GM21737 (cell line): ENCODE data around the gene MRPS24.

Source experiments
- ATAC-seq: cut with Tn5 transposase; IDR thresholded peaks from one replicate; pipeline ENCODE4 v1.9.1; 2021; ENCODE audit warnings: mild to moderate bottlenecking, moderate library complexity; ENCODE audit not compliant: unreplicated experiment

The MRPS24 gene

DNA sequence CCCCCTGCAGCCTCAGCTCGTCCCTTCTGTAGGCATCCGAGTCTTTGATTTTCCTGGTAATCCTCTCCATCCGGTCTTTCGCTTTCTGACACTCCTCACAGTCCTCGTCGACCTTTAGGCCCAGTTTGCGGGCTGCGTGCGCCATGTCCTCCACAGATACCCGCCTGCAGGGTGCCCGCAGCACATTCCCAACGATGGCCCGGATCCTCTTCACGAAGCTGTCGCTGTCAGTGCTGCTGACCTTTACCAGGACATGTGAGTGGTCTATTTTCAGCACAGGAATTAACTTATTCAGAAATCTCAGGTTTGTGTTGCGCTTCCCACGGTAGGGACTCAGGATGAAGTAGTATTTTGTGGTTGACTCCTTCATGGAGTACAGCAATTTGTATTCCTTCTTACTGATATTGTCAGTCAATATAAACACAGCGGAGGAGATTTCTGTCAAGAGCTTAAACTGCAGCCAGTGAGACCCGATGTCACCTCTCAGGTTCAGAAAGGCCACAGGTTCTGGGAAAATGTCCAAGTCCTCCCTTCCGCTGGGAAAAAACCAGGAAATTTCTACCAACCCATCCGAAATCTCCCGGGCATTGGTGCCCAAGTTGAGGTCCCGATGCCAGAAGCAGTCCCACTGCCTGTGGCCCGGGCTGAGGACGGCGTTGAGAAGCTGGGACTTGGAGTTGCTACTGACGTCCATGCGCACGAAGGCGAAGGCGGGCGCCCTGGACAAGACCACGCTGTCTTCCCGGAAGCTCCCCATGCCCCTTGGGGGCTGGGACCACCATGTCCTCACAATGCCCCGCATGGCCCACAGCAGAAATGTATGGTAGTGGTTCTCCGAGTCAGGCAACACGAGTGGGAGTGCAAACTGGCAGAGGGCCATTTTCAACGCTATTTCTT is 8.9 kb upstream of the MRPS24 start:
- ATAC-seq: no peak

DNA sequence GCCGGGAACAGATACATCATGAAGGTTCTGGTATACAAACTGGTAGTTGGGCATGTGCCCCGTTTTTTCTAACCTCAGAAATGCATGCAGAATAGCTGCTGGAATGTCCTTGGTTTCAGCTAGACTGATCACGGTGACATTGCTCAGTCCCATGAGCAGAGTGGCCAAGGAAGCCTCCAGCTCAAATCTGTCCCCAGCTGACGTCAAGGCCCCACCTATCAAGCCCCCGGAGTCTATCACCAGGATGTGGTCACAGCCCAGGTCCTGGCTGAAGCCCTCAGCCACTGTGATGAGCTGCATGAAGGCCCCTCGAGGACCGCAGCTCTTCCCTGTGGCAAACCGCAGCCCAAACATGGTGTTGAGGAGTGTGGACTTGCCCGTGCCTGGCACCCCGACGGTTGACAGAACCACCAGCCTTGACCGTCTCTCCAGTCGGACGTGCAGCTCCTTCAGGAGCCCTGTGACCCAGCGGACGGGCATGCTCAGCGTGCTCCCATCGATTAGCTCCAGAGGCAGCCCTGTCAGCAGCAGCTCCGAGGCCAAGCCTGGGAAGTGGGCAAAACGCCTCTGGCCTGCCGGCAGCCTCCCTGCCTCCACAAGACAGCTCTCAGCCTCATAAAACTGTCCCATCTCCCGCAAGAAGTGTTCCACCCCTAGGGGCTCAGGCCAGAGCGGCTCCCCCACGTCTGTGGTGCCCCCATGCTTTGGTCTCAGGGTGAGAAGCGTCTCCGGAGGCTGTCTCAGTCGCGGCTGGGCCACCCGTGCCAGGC is 7.8 kb upstream of the MRPS24 start:
- ATAC-seq: no peak

DNA sequence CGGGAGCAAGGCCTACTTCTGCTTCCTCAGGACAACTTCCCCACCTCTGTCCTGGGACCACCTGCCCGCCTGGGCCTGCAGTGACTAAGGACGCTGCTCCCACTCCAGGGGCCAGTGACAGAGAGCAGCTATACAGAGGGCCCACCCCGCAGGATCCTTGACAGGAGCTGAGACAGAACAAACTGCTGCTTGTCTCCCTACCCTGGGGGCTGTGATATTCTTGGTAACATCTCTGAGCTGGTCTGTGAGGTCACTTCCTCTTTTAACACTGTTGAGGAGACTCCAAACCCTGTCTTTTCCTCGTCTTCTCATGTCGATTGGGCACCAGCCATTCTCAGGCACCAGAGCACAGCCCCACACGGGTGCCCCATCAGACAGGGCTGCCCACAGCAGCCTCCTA is 6.9 kb upstream of the MRPS24 start:
- ATAC-seq: no peak

GRCh38 chr7:43873300-43873699 is 4.0 kb upstream of the MRPS24 start:
- no peak for ATAC-seq

DNA sequence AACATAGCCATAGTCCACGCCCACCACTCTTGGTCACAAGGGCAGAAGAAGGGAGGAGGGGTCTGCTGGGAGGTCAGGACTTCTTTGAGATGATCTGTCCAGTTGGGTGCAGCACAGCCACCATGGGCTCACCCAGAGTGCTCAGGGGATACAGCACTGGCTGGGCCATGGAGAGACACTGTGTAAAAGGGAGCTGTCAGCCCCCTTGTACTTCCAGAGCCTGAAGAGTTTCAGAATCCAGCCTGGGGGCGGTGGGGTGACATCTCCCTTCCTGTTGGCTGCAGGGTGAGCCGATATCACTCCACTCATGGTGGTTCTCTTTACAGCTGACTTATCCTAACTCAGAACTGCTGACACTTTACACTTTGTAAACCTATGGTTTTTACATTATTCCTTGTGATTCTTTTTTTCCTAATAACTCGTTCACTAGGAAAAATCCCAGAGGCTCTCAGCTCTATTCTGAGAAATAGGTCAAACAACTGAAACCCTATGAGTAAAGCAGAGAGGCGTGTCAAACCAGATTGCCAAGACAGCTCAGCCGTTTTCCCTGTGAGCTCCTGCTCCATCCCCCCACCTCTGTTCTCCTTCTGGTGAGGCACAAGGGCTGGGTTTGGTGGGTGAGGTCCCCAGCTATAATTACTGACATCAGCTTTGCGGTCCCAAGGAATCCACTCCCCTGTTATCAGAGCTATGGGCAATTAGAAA is 3.2 kb upstream of the MRPS24 start:
- ATAC-seq: no peak

GRCh38 chr7:43871064-43871463 is 1.7 kb upstream of the MRPS24 start:
- no peak for ATAC-seq

DNA sequence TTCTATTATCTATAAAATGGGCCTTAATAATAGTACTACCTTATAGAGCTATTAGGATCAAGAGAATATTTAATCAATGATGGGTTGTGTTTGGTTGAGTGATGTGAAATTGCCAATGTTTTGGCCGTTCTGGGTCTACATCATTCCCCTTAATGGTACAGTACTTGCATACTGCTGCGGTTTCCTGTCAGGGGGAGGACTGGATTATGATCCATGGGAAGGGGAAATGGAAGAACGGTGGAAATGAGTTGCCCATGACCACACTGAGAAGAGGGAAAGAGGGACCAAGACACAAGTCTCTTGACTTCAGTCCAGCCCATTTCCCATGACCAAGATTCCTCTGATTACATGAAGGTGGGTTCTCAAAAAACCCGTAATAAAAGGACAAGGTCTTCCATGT is 999 bp upstream of the MRPS24 start:
- no peak for ATAC-seq

GRCh38 chr7:43869867-43870240 is 537 bp upstream of the MRPS24 start:
- ATAC-seq: no peak

- peak; percentile 3 for ATAC-seq
Measured at GRCh38 chr7:43868681-43869005, 674 bp downstream of the MRPS24 start.

DNA sequence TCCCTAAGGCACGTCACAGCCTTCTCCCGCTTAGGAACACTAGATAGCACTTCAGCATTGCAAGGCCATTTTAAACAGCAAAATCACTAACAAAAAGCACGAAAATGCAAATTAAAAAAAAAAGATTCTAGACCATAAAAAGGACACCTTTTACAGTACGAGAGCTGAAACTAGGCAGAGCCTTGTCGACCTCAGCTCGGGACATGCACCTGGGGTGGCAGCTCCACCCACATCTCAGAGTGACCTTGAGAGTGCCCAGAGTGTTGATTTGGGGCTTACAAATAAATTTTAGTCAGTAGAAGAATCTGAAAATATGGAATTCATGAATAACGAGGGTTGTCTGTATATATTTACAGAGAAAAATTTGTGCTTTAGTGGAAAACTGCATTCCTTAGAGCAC is 1.1 kb downstream of the MRPS24 start:
- ATAC-seq: no peak

DNA sequence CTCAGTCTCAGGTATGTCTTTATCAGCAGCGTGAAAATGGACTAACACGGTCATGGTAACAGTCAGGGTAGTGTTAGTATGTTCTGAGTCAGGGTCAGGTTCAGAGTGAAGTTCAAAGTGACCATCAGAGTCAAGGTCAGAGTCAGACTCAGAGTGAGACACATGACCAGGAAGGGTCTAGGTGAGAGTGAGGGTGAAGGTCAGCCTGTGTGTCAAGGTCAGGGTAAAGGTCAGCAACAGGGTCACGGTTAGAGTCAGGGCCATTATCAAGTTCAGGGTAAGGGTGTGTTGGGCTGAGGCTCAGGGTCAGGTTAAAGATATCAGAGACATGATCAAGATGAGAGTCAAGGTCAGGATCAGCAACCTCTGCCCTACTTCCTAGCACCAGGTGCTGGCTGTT is 4.0 kb downstream of the MRPS24 start:
- no peak for ATAC-seq

GRCh38 chr7:43864126-43864525 is 5.2 kb downstream of the MRPS24 start:
- no peak for ATAC-seq

DNA sequence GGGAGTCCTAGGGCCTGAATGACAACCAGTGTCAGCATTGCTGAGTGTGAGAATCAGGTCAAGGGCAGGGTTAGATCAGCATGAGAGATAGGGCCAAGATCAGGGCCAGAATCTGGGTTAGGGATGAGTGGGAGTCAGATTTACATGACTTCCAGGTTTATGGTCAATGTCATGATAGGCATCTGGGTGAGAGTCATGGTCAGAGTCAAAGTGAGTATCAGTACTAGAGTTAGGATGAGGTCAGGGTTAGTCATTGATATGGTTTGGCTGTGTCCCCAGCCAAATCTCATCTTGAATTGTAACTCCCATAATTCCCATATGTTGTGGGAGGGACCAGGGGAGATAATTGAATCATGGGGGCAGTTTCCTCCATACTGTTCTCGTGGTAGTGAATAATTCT is 12.3 kb downstream of the MRPS24 start:
- ATAC-seq: no peak

DNA sequence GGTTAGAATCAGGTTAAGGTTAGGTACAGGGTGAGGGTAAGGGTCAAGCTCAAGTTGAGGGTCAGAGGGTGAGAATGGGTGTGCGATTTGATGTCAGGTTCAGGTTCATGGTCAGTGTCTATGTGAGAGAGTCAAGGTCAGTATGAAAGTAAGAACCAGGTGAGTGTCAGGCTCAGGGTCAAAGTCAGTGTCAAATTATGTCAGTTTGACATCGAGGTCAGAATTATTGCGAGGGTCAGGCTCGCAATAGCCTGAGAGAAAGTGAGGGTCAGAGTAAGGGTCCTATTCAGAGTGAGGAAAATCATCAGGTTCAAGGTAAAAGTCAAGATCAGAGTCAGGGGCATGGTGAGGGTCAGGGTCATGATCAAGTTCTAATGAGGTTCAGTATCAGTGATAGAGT is 13.0 kb downstream of the MRPS24 start:
- no peak for ATAC-seq

GRCh38 chr7:43855176-43855575 is 14.1 kb downstream of the MRPS24 start:
- ATAC-seq: no peak

GRCh38 chr7:43851805-43852204 is 17.5 kb downstream of the MRPS24 start:
- ATAC-seq: no peak

GRCh38 chr7:43850348-43851116 is 18.8 kb downstream of the MRPS24 start:
- ATAC-seq: no peak

GRCh38 chr7:43849047-43849446 is 20.3 kb downstream of the MRPS24 start:
- ATAC-seq: no peak

DNA sequence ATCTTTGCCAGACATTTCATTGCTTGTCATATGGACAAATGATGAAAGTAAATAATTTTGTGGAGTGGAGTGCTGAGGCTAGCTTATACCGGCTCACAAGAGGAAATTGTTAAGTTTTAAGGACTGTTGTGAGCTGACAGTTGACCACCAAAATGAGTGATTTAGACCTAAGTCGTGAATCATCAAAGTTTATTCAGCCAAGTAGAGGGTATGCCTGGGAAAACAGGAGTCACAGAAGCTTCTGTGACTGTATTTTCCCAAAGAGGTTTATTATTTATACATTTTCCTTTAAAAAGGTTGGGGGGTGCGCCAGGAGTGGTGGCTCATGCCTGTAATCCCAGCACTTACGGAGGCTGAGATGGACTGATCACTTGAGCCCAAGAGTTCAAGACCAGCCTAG is 21.8 kb downstream of the MRPS24 start:
- no peak for ATAC-seq

GRCh38 chr7:43844662-43845061 is 24.7 kb downstream of the MRPS24 start:
- ATAC-seq: no peak

DNA sequence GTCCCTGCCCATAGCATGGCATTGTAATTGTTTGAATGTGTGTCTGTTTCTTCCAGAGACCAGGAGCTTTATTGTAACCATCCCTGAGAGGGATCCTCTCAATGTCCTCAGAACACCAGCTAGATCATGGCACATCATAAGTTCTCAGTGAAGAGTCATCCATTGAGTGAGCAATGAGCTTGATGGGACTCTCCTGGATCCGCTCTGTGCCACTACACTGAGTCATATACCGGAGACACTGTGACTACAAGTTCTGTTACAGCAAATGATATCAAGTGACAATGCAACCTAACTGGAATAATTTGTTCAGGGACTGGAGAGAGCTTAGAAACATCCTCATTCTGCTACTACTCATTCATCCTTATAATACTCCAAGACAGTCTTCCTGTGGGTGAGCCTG is 25.1 kb downstream of the MRPS24 start:
- no peak for ATAC-seq
